ENCODE data around the gene ARL10. TPM values are rescaled to one million over a fixed set of nuclear protein-coding genes. Genes with fewer than 3 reads are reported as not detected.

Gene ARL10
- polyA plus RNA-seq, 1 of the 3 experiments (the other 2 are of a cell fraction), result 4.6 TPM

- TF ChIP-seq CTCF (IDR thresholded peaks at IDR 0.05), result no peak
- no peak for TF ChIP-seq FOXJ3 (CRISPR knock-in tag; IDR thresholded peaks at IDR 0.05)
- TF ChIP-seq MXI1 (IDR thresholded peaks at IDR 0.05; ENCODE audit: low read depth, low read length), result no peak
These were observed 26.0 kb upstream of the ARL10 start (continued) for GRCh38 chr5:176339304-176339703.

- Histone ChIP-seq H3K27me3 (ENCODE audit: insufficient read depth) (no peaks in the 10 kb centered on the region), H3K4me2 (no peak overlapping the region), H3F3A (replicated peaks; ENCODE audit: insufficient read depth) (peaks cover 8% of the 10 kb centered on the region), H3K27ac (ENCODE audit: low read depth in 2 of 2, low read length in 1 of 2) (no peak overlapping the region), H3K4me3 (ENCODE audit: low read depth in 2 of 2, low read length in 1 of 2) (no peak overlapping the region), H3K9ac (no peak overlapping the region), H3K9me3 (no peaks in the 10 kb centered on the region), H3K9me2 (no peaks in the 10 kb centered on the region), H3K4me1 (ENCODE audit: control insufficient read depth in 1 of 2, insufficient read depth in 2 of 2, low read depth in 1 of 2, low read length in 1 of 2) (no peaks in the 10 kb centered on the region), H3K36me3 (replicated peaks in 1 of 2; ENCODE audit: control insufficient read depth in 1 of 2, insufficient read depth in 2 of 2, low read length in 1 of 2) (peaks cover 20 to 32% of the 10 kb centered on the region in 2 experiments), H3K79me2 (ENCODE audit: insufficient read depth) (no peaks in the 10 kb centered on the region), H2AFZ (ENCODE audit: low read depth) (no peak overlapping the region), H4K20me1 (ENCODE audit: insufficient read depth) (no peaks in the 10 kb centered on the region)
- CTCF ChIA-PET, result no interaction called here
- POLR2A ChIA-PET, result no interaction called here
- 74% methylated on average over 2 of the region's 2 CpGs for WGBS (ENCODE audit: low lambda C conversion rate)
- no peak for DNase-seq
- no peak for TF ChIP-seq SMC3 (IDR thresholded peaks at IDR 0.05; ENCODE audit: low read depth, low read length)
- no peak for TF ChIP-seq YY1 (IDR thresholded peaks at IDR 0.05; ENCODE audit: low read depth)
- no peak for TF ChIP-seq JUND (IDR thresholded peaks at IDR 0.05)
- TF ChIP-seq MAX (IDR thresholded peaks at IDR 0.05; ENCODE audit: low read depth), result no peak
- no peak for TF ChIP-seq CTCF (IDR thresholded peaks at IDR 0.05)
- no peak for TF ChIP-seq IRF3 (IDR thresholded peaks at IDR 0.05; ENCODE audit: low read depth, low read length)
- TF ChIP-seq USF2 (IDR thresholded peaks at IDR 0.05; ENCODE audit: borderline replicate concordance, low read depth, low read length), result no peak
- no peak for TF ChIP-seq CHD2 (IDR thresholded peaks at IDR 0.05; ENCODE audit: low read length, partially characterized antibody)
- no peak for TF ChIP-seq REST (IDR thresholded peaks at IDR 0.05; ENCODE audit: low read depth, low read length)
- no peak for TF ChIP-seq FOSL2 (IDR thresholded peaks at IDR 0.05; ENCODE audit: borderline replicate concordance, low read depth)
- TF ChIP-seq ZBTB33 (IDR thresholded peaks at IDR 0.05; ENCODE audit: borderline replicate concordance, low read depth), result no peak
- TF ChIP-seq RCOR1 (IDR thresholded peaks at IDR 0.05; ENCODE audit: low read length), result no peak
- TF ChIP-seq MXI1 (IDR thresholded peaks at IDR 0.05; ENCODE audit: low read depth, low read length), result no peak
These were observed 23.7 kb upstream of the ARL10 start for GRCh38 chr5:176341325-176342157.

Data from SK-N-SH (cell line).